Small intestine (tissue), 7 donors: ENCODE data around the gene NFIB. TPM values are rescaled to one million over a fixed set of nuclear protein-coding genes. Genes with fewer than 3 reads are reported as not detected.
A peak's percentile ranks its signal among the peaks of the same experiment; 100 is the strongest.

Source experiments
- DNase-seq, 2 donors: peaks; one replicate each; pipeline versions ENCODE4 v3.0.0 to v3.0.0-alpha.2; 2013
- FAIRE-seq: peaks from 2 replicates; lab custom pipeline; 2012; peaks lifted over from hg19 to GRCh38; lab: Jason Lieb, UNC
- H3K27ac ChIP-seq, 3 donors: one replicate each; pipeline ENCODE4 v1.5.1; 2013; ENCODE audit warnings: low read length in 2 of 3, mild to moderate bottlenecking in 2 of 3, control low read depth in 1 of 3, inconsistent platforms in 1 of 3, low read depth in 1 of 3, moderate library complexity in 1 of 3
- H3K27me3 ChIP-seq, 3 donors: one replicate each; pipeline ENCODE4 v1.6.1; 2013; ENCODE audit warnings: low read length in 3 of 3, inconsistent platforms in 1 of 3; ENCODE audit not compliant: control insufficient read depth in 3 of 3, insufficient read depth in 3 of 3
- H3K36me3 ChIP-seq, 3 donors: one replicate each; pipeline ENCODE4 v1.6.1; 2013; ENCODE audit warnings: low read length in 3 of 3, inconsistent platforms in 1 of 3, low read depth in 1 of 3, mild to moderate bottlenecking in 1 of 3, moderate library complexity in 1 of 3; ENCODE audit not compliant: control insufficient read depth in 3 of 3, insufficient read depth in 2 of 3
- H3K4me1 ChIP-seq, 3 donors: one replicate each; pipeline ENCODE4 v1.6.1; 2013; ENCODE audit warnings: low read length in 2 of 3, inconsistent platforms in 1 of 3, low read depth in 1 of 3, mild to moderate bottlenecking in 1 of 3, moderate library complexity in 1 of 3; ENCODE audit not compliant: control insufficient read depth in 3 of 3, insufficient read depth in 2 of 3
- H3K4me3 ChIP-seq, 3 donors: one replicate each; pipeline ENCODE4 v1.5.1; 2013; ENCODE audit warnings: low read length in 3 of 3, control low read depth in 1 of 3, inconsistent platforms in 1 of 3, low read depth in 1 of 3, mild to moderate bottlenecking in 1 of 3, moderate library complexity in 1 of 3
- H3K9me3 ChIP-seq, 2 donors: one replicate each; pipeline ENCODE4 v1.6.1; 2013; ENCODE audit warnings: low read depth in 1 of 2, low read length in 1 of 2; ENCODE audit not compliant: control insufficient read depth in 2 of 2, insufficient read depth in 1 of 2
- WGBS, 3 donors: extraction: QIAGEN DNeasy Blood & Tissue Kit; methylation state at CpG; one replicate each; pipeline ENCODE4 v1.1.7; 2013; 5-methylcytosine and 5-hydroxymethylcytosine counted together
- polyA plus RNA-seq, 4 donors: library from polyadenylated mRNA; stranded (reverse) in 3 of 4; unstranded in 1 of 4; fragments of 200-250 nt in 3 of 4; fragments of 120-200 nt in 1 of 4; gene quantifications; one replicate each; pipeline versions ENCODE4 v1.2.1 to v1.2.3, GENCODE V29; 2013
- donor health status: healthy with polysubstance abuse.
- donor health status: control.
- donor health status: control.
- donor health status: Bipolar disorder and iron deficiency.
- donor health status: healthy.

NFIB gene
- polyA plus RNA-seq, 4 donors, result 5.1 to 15.9 (median 9.5) TPM

- Histone ChIP-seq H3K4me1 (peaks cover 0 to 14% (median 6%) of the 10 kb centered on the region in 3 donors), H3K27me3 (no peaks in the 10 kb centered on the region), H3K9me3 (no peaks in the 10 kb centered on the region), H3K27ac (no peak overlapping the region), H3K36me3 (no peaks in the 10 kb centered on the region), H3K4me3 (no peak overlapping the region)
- FAIRE-seq, result no peak
- DNase-seq, result no peak
- WGBS, 3 donors, result 91 to 96% (median 94%) methylated on average over 3 of the region's 3 CpGs
Measured at GRCh38 chr9:14279671-14280070, 34.3 kb downstream of the NFIB start.

- H3K4me3 ChIP-seq, result no peak overlapping the region
- H3K27ac ChIP-seq, result no peak overlapping the region
- H3K27me3 ChIP-seq, result no peaks in the 10 kb centered on the region
- H3K4me1 ChIP-seq, result peaks cover 0 to 9% (median 4%) of the 10 kb centered on the region in 3 donors
- FAIRE-seq, result no peak
- no peaks in the 10 kb centered on the region for H3K9me3 ChIP-seq
- no peaks in the 10 kb centered on the region for H3K36me3 ChIP-seq
- WGBS, 3 donors, result 77 to 82% (median 78%) methylated on average over 5 of the region's 5 CpGs
- DNase-seq, result no peak
Measured at GRCh38 chr9:14278291-14278721, 35.6 kb downstream of the NFIB start.

DNA sequence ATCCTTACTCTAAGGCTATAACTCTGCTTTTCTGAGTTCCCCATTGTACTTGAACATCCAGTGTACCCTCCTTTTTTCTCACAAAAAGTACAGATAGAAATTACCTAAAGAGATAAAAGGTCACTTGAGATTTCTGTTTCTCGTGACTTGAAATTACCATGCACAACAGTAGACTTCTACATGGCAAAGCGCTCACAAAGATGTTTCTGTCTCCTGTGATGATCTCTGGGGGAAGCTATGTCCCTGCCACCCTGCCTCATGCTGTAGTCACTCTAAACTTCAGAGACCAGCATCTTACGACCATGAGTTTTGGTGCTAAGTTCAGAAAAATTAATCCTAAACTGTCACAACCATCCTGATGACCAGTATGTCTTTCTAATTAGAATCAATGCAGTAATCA is 36.2 kb downstream of the NFIB start:
- Histone ChIP-seq H3K4me1 (peaks cover 0 to 7% (median 3%) of the 10 kb centered on the region in 3 donors), H3K27me3 (no peaks in the 10 kb centered on the region), H3K9me3 (no peaks in the 10 kb centered on the region), H3K27ac (no peak overlapping the region), H3K4me3 (no peak overlapping the region), H3K36me3 (no peaks in the 10 kb centered on the region)
- FAIRE-seq (no peak), DNase-seq (no peak)
- WGBS, 3 donors, result 81 to 89% (median 81%) methylated on average over 3 of the region's 3 CpGs

DNA sequence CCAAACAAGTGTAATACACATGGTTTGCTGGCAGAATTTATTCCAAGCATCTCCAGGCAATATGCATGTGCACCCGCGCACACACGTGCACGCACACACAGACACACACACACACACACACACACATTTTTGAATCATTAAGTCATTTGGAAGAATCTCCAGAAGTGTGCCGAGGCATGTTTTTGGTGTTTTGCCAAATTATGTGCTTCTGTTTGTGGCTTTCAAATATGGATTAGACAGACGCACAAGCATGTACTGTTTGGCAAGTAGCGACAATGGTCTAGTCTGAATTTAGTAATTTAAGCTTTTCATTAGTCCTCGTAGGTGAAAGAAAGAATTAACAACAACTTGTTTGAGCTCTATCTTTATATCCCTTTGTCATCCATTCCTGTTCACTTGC is 36.7 kb downstream of the NFIB start:
- no peaks in the 10 kb centered on the region for H3K9me3 ChIP-seq
- H3K4me1 ChIP-seq, result peaks cover 0 to 6% (median 0%) of the 10 kb centered on the region in 3 donors
- no peak for FAIRE-seq

GRCh38 chr9:14275331-14275730 is 38.6 kb downstream of the NFIB start:
- WGBS, 3 donors, result 83 to 88% (median 84%) methylated on average over 5 of the region's 5 CpGs
- Histone ChIP-seq H3K27me3 (no peaks in the 10 kb centered on the region), H3K4me1 (peaks cover 0 to 11% (median 2%) of the 10 kb centered on the region in 3 donors), H3K4me3 (no peak overlapping the region), H3K36me3 (no peaks in the 10 kb centered on the region), H3K27ac (no peak overlapping the region), H3K9me3 (no peaks in the 10 kb centered on the region)
- FAIRE-seq, result no peak
- DNase-seq, result no peak

More for the DNA sequence above, 36.7 kb downstream of the NFIB start:
- Histone ChIP-seq H3K27me3 (no peaks in the 10 kb centered on the region), H3K27ac (no peak overlapping the region), H3K36me3 (no peaks in the 10 kb centered on the region), H3K4me3 (no peak overlapping the region)
- DNase-seq, result no peak
- WGBS, 3 donors, result 58 to 68% (median 64%) methylated on average over 8 of the region's 8 CpGs

GRCh38 chr9:14273696-14274121 is 40.2 kb downstream of the NFIB start:
- no peaks in the 10 kb centered on the region for H3K27me3 ChIP-seq
- DNase-seq (no peak), FAIRE-seq (no peak)
- no peak overlapping the region for H3K27ac ChIP-seq
- WGBS, 3 donors, result 34 to 58% (median 51%) methylated on average over 4 of the region's 4 CpGs
- H3K9me3 ChIP-seq, result no peaks in the 10 kb centered on the region
- no peak overlapping the region for H3K4me3 ChIP-seq
- no peaks in the 10 kb centered on the region for H3K36me3 ChIP-seq
- H3K4me1 ChIP-seq, result peaks cover 0 to 11% (median 2%) of the 10 kb centered on the region in 3 donors

DNA sequence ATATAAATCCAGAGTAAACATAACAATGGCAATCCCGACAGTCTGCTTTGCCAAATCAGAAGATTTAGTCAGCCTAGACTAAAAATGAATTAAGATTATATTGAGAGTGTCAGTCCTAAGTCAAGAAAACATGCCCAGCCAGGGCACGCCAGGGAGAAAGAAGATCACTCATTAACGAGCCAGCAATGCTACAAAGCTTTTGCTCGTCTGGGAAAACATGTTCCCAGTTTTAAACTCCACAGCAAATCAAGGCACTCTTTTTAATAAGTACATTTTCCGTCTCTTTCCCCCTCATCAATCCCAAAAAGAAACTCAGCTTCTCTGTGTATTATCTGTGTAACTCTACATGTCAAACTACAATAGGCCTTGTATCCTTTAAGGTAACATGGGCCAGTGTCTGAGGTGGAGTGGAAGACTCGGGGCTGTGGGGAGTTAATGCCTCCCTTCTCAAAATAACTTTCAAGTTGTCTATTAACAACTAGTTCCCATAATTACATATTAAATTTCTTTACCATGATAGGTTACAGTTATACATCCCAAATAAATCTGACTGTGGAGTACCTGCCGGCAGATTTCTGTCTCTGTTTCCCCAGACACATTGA is 40.9 kb downstream of the NFIB start:
- Histone ChIP-seq H3K4me3 (no peak overlapping the region), H3K9me3 (no peaks in the 10 kb centered on the region), H3K27ac (peak overlapping the region in 1 of 3 donors; percentile 4), H3K27me3 (no peaks in the 10 kb centered on the region), H3K36me3 (no peaks in the 10 kb centered on the region), H3K4me1 (peaks cover 0 to 11% (median 2%) of the 10 kb centered on the region in 3 donors)
- peak in 1 of 2 donors; percentile 22 for DNase-seq
- FAIRE-seq, result no peak
- WGBS, 3 donors, result 46 to 51% (median 46%) methylated on average over 7 of the region's 7 CpGs

- Histone ChIP-seq H3K27ac (peak overlapping the region in 1 of 3 donors; percentile 24), H3K4me1 (peaks cover 0 to 11% (median 2%) of the 10 kb centered on the region in 3 donors), H3K27me3 (no peaks in the 10 kb centered on the region), H3K9me3 (no peaks in the 10 kb centered on the region), H3K36me3 (no peaks in the 10 kb centered on the region), H3K4me3 (no peak overlapping the region)
- 25 to 27% (median 26%) methylated on average over 7 of the region's 7 CpGs for WGBS, 3 donors
- peak in 1 of 2 donors; percentile 56 for DNase-seq
- no peak for FAIRE-seq
Measured at GRCh38 chr9:14271093-14271673, 42.8 kb downstream of the NFIB start.
